CD4-positive, CD25-positive, alpha-beta regulatory T cell (primary cell): ENCODE measurements around the gene SLC6A9. TPM values are rescaled to one million over a fixed set of nuclear protein-coding genes. Genes with fewer than 3 reads are reported as not detected.

ENCODE experiments used
- ATAC-seq, 2 donors: fragments of 150-1000 bp; cut with Tn5 transposase; one replicate each; pipeline ENCODE4 v1.10.0; 2021; ENCODE audit warnings: low read depth in 2 of 2, moderate number of reproducible peaks in 2 of 2, moderate library complexity in 1 of 2
- DNase-seq, 3 donors: peaks; one replicate each; pipeline versions ENCODE4 v3.0.0 to v3.0.0-alpha.2; 2012 to 2022; ENCODE audit warnings: mixed read lengths in 1 of 3
- H3K27ac ChIP-seq: one replicate; pipeline ENCODE4 v1.7.0; 2013; ENCODE audit warnings: mild to moderate bottlenecking, low read length; ENCODE audit not compliant: insufficient read depth, poor library complexity, severe bottlenecking
- H3K27me3 ChIP-seq: one replicate; pipeline ENCODE4 v1.7.0; 2013; ENCODE audit warnings: low read length; ENCODE audit not compliant: control insufficient read depth, insufficient read depth
- H3K36me3 ChIP-seq: one replicate; pipeline ENCODE4 v1.7.0; 2013; ENCODE audit warnings: mild to moderate bottlenecking, low read length, moderate library complexity; ENCODE audit not compliant: control insufficient read depth, insufficient read depth
- H3K4me1 ChIP-seq: 2 replicates; pipeline ENCODE4 v1.7.0; 2013; ENCODE audit warnings: mild to moderate bottlenecking, low read length; ENCODE audit not compliant: insufficient read depth, control insufficient read depth, poor library complexity, severe bottlenecking
- H3K4me3 ChIP-seq: one replicate; pipeline ENCODE4 v1.7.0; 2013; ENCODE audit warnings: low read depth, mild to moderate bottlenecking, low read length, moderate library complexity
- H3K9me3 ChIP-seq, 2 experiments: 1 replicate in 1 of 2; 2 replicates in 1 of 2; pipeline ENCODE4 v1.7.0; 2013; ENCODE audit warnings: low read length in 2 of 2, mild to moderate bottlenecking in 1 of 2, moderate library complexity in 1 of 2; ENCODE audit not compliant: control insufficient read depth in 2 of 2
- H3K27ac Mint-ChIP-seq, 3 donors: one replicate each; pipeline ENCODE4 v1.8.0; 2020 to 2022; ENCODE audit warnings: mild to moderate bottlenecking in 3 of 3, mixed read lengths in 3 of 3, moderate library complexity in 2 of 3
- H3K27me3 Mint-ChIP-seq: one replicate; pipeline ENCODE4 v1.8.0; 2022; ENCODE audit warnings: mild to moderate bottlenecking, mixed read lengths
- H3K36me3 Mint-ChIP-seq: one replicate; pipeline ENCODE4 v1.8.0; 2020; ENCODE audit warnings: mixed read lengths
- H3K4me1 Mint-ChIP-seq, 4 donors: one replicate each; pipeline ENCODE4 v1.8.0; 2020 to 2022; ENCODE audit warnings: mixed read lengths in 4 of 4, mild to moderate bottlenecking in 1 of 4
- H3K4me3 Mint-ChIP-seq, 4 donors: one replicate each; pipeline ENCODE4 v1.8.0; 2020 to 2022; ENCODE audit warnings: mild to moderate bottlenecking in 4 of 4, mixed read lengths in 4 of 4, moderate library complexity in 3 of 4
- H3K9me3 Mint-ChIP-seq, 7 donors: one replicate each; pipeline ENCODE4 v1.8.0; 2020 to 2022; ENCODE audit warnings: mixed read lengths in 7 of 7, mild to moderate bottlenecking in 3 of 7, moderate library complexity in 2 of 7
- polyA plus RNA-seq, 4 donors: library from polyadenylated mRNA; unstranded; fragments of 300-500 nt; fragmentation: Illumina TruSeq; gene quantifications; one replicate each; pipeline ENCODE4 v1.2.3, GENCODE V29; 2021
- total RNA-seq: library from RNA; stranded (reverse); gene quantifications from one replicate; pipeline ENCODE4 v1.2.3, GENCODE V29; 2022

The SLC6A9 gene
- total and polyA plus RNA-seq, 5 donors from 2014 or later: 0.07 to 0.20 TPM; not detected in 3

GRCh38 chr1:43991200-43991475 lies 40.1 kb downstream of the SLC6A9 start:
- Mint-ChIP-seq H3K4me1 (peaks cover 2 to 14% (median 6%) of the 10 kb centered on the region in 4 donors), H3K4me3 (peak overlapping the region; percentile 90 to 97 (median 94)), H3K27ac (peak overlapping the region in 2 of 3 donors; percentile 49 to 90), H3K36me3 (no peaks in the 10 kb centered on the region), H3K27me3 (no peaks in the 10 kb centered on the region), H3K9me3 (no peaks in the 10 kb centered on the region)
- peaks cover 16% of the 10 kb centered on the region for H3K4me1 ChIP-seq
- H3K4me3 ChIP-seq: peak overlapping the region; percentile 46
- no peaks in the 10 kb centered on the region for H3K36me3 ChIP-seq
- no peak for DNase-seq
- ATAC-seq: no peak
- H3K27me3 ChIP-seq: no peaks in the 10 kb centered on the region
- peak overlapping the region; percentile 57 for H3K27ac ChIP-seq
- H3K9me3 ChIP-seq: no peaks in the 10 kb centered on the region

GRCh38 chr1:43990271-43991199 lies 40.7 kb downstream of the SLC6A9 start:
- Mint-ChIP-seq H3K36me3 (no peaks in the 10 kb centered on the region), H3K4me3 (peak overlapping the region; percentile 90 to 97 (median 94)), H3K9me3 (no peaks in the 10 kb centered on the region), H3K27me3 (no peaks in the 10 kb centered on the region), H3K27ac (peak overlapping the region in 1 of 3 donors; percentile 90), H3K4me1 (peaks cover 2 to 14% (median 6%) of the 10 kb centered on the region in 4 donors)
- H3K4me1 ChIP-seq: peaks cover 16% of the 10 kb centered on the region
- DNase-seq: no peak
- no peaks in the 10 kb centered on the region for H3K36me3 ChIP-seq
- H3K27me3 ChIP-seq: no peaks in the 10 kb centered on the region
- no peaks in the 10 kb centered on the region for H3K9me3 ChIP-seq
- no peak overlapping the region for H3K27ac ChIP-seq
- no peak for ATAC-seq
- H3K4me3 ChIP-seq: peak overlapping the region; percentile 46

GRCh38 chr1:43987159-43987902 lies 43.9 kb downstream of the SLC6A9 start:
- Mint-ChIP-seq H3K27ac (no peak overlapping the region), H3K9me3 (no peaks in the 10 kb centered on the region), H3K27me3 (no peaks in the 10 kb centered on the region), H3K36me3 (no peaks in the 10 kb centered on the region), H3K4me1 (peaks cover 0 to 16% (median 3%) of the 10 kb centered on the region in 4 donors), H3K4me3 (no peak overlapping the region)
- no peak for DNase-seq
- ATAC-seq: no peak
- Histone ChIP-seq H3K4me1 (peaks cover 13% of the 10 kb centered on the region), H3K9me3 (no peaks in the 10 kb centered on the region), H3K36me3 (no peaks in the 10 kb centered on the region), H3K4me3 (no peak overlapping the region), H3K27ac (no peak overlapping the region), H3K27me3 (no peaks in the 10 kb centered on the region)

GRCh38 chr1:43986712-43987111 lies 44.5 kb downstream of the SLC6A9 start:
- Mint-ChIP-seq H3K36me3 (no peaks in the 10 kb centered on the region), H3K4me3 (peak overlapping the region in 1 of 4 donors; percentile 35), H3K27ac (no peak overlapping the region), H3K27me3 (no peaks in the 10 kb centered on the region), H3K4me1 (peaks cover 0 to 12% (median 3%) of the 10 kb centered on the region in 4 donors), H3K9me3 (no peaks in the 10 kb centered on the region)
- Histone ChIP-seq H3K9me3 (no peaks in the 10 kb centered on the region), H3K4me3 (no peak overlapping the region), H3K4me1 (peaks cover 7% of the 10 kb centered on the region), H3K27me3 (no peaks in the 10 kb centered on the region), H3K36me3 (no peaks in the 10 kb centered on the region), H3K27ac (no peak overlapping the region)
- DNase-seq: no peak
- no peak for ATAC-seq

GRCh38 chr1:43985984-43986595 lies 45.2 kb downstream of the SLC6A9 start:
- Mint-ChIP-seq H3K27me3 (no peaks in the 10 kb centered on the region), H3K9me3 (no peaks in the 10 kb centered on the region), H3K4me1 (peaks cover 0 to 11% (median under 1%) of the 10 kb centered on the region in 4 donors), H3K4me3 (peak overlapping the region in 1 of 4 donors; percentile 35), H3K27ac (no peak overlapping the region), H3K36me3 (no peaks in the 10 kb centered on the region)
- H3K36me3 ChIP-seq: no peaks in the 10 kb centered on the region
- no peak for ATAC-seq
- no peaks in the 10 kb centered on the region for H3K27me3 ChIP-seq
- no peaks in the 10 kb centered on the region for H3K9me3 ChIP-seq
- no peak for DNase-seq
- no peak overlapping the region for H3K27ac ChIP-seq
- H3K4me3 ChIP-seq: no peak overlapping the region
- peaks cover 4% of the 10 kb centered on the region for H3K4me1 ChIP-seq

GRCh38 chr1:43984855-43985254 lies 46.4 kb downstream of the SLC6A9 start:
- H3K9me3 ChIP-seq: no peaks in the 10 kb centered on the region
- Mint-ChIP-seq H3K4me1 (peaks cover 0 to 18% (median 4%) of the 10 kb centered on the region in 4 donors), H3K36me3 (no peaks in the 10 kb centered on the region), H3K27ac (no peak overlapping the region), H3K4me3 (no peak overlapping the region), H3K9me3 (peaks cover 0 to under 1% (median 0%) of the 10 kb centered on the region in 7 donors), H3K27me3 (no peaks in the 10 kb centered on the region)
- ATAC-seq (no peak), DNase-seq (no peak)
- H3K4me3 ChIP-seq: no peak overlapping the region
- no peak overlapping the region for H3K27ac ChIP-seq
- H3K36me3 ChIP-seq: no peaks in the 10 kb centered on the region
- no peaks in the 10 kb centered on the region for H3K27me3 ChIP-seq
- peaks cover under 1% of the 10 kb centered on the region for H3K4me1 ChIP-seq

- Mint-ChIP-seq H3K27me3 (no peaks in the 10 kb centered on the region), H3K36me3 (peaks cover under 1% of the 10 kb centered on the region), H3K4me1 (peaks cover 0 to 26% (median 6%) of the 10 kb centered on the region in 4 donors), H3K4me3 (peak overlapping the region in 3 of 4 donors; percentile 5 to 64 (median 42)), H3K27ac (no peak overlapping the region), H3K9me3 (peaks cover 0 to 1% (median 0%) of the 10 kb centered on the region in 7 donors)
- Histone ChIP-seq H3K36me3 (no peaks in the 10 kb centered on the region), H3K4me3 (no peak overlapping the region), H3K27me3 (no peaks in the 10 kb centered on the region), H3K27ac (no peak overlapping the region), H3K9me3 (no peaks in the 10 kb centered on the region), H3K4me1 (peaks cover 11% of the 10 kb centered on the region)
- ATAC-seq (no peak), DNase-seq (no peak)
Observed at GRCh38 chr1:43983253-43983899, 47.9 kb downstream of the SLC6A9 start.
